HK-2 (cell line): ENCODE results near the gene NPAS3.

ENCODE experiments used
- DNase-seq: peaks from one replicate; pipeline ENCODE4 v3.0.0-alpha.2; 2018; ENCODE audit not compliant: unreplicated experiment

Gene NPAS3

GRCh38 chr14:33249233-33249820, 310.6 kb downstream of the NPAS3 start:
- no peak for DNase-seq

- no peak for DNase-seq
Measured at GRCh38 chr14:33250963-33251362, 312.3 kb downstream of the NPAS3 start.

DNA sequence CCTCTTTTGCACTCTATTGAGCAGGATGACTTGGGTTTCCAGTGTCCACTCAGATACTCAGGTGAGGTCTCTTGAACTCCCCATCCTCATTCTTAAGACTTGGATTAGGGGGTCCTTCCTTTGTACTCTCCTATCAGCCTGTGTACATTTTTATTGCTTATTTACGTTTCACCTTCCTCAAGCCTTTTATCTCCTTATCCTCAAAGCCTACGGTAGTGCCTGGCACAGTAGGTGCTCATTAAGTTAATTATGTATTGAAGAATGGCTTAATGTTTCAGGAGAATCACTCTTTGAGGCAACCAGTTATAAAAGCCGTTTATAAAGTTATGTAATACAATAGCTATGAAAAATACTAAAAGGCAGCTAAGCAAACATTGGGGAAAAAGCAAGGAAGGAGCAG, 315.7 kb downstream of the NPAS3 start:
- no peak for DNase-seq

- no peak for DNase-seq
Measured at GRCh38 chr14:33254861-33255395, 316.2 kb downstream of the NPAS3 start.

DNA sequence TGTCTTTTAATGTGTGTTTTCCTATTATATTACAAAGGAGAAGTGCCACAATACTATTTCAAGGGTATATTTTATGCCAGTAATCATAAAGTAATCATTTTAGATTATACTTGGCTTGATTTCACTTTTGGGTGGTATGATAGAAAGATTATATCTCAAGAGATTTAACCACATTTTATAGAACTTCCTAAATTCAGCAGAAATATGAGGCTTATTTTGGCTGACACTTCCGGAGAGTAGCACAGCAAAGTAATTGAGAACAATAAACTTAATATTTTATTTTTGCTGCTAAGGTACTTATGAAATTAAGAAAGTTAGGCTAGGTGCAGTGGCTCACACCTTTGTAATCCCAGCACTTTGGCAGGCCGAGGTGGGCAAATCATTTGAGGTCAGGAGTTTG, 319.1 kb downstream of the NPAS3 start:
- DNase-seq = no peak

DNA sequence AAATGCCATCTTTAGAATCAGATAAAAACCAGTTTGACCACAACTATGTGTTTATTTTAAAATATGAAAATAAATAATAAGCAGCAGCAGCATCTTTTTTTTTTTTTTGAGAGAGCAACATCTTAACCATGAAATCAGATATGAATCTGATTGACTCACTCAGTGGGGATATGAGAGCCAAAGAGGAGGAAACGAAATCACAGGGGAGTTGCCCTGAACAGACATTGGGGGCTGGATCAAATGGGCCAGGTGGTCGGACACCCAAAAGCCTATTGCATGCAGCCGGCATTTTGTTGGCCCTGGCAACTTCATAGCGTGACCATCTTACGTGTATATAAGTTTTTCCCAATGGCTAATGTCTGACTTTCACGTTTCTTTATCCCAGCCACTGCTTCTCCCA, 321.1 kb downstream of the NPAS3 start:
- DNase-seq = no peak

DNA sequence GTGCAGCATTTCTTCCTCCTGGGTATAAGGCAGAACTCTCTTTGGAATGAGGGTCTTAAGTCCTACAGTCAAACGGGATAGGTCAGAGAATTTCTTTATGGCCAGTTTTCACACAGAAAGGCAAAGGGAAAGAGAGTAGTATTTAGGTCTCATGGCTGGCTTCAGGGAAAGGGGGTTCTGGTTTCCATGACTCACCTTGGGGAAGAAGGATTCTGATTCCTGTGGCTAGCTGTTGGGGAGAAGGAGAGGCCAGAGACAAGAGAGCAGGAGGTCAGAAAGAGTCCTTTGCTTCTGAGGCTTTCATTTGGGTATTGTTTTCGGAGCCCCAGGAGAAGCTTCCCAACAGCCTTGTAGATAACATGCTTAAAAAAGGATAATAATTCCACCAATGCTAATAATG, 332.5 kb downstream of the NPAS3 start:
- no peak for DNase-seq

DNA sequence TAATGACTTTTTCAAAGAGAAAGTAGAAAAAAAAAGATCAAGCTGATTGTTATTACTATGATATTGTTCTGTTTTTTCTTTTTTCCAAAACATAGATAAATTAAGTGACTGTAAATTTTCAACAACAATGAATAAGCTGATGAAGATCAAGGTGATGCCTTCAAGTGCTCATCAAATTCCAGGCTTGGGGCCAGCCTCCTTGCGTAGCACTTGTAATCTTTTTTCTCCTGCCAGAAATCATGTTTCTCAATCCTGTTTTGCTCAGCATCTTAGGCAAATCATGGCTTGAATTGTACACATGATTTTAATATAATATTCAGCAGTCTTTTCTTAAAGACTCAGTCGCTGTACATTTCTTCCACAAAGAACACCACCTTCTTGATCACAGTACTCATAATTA, 333.2 kb downstream of the NPAS3 start:
- no peak for DNase-seq

GRCh38 chr14:33273978-33274377, 335.3 kb downstream of the NPAS3 start:
- no peak for DNase-seq

DNA sequence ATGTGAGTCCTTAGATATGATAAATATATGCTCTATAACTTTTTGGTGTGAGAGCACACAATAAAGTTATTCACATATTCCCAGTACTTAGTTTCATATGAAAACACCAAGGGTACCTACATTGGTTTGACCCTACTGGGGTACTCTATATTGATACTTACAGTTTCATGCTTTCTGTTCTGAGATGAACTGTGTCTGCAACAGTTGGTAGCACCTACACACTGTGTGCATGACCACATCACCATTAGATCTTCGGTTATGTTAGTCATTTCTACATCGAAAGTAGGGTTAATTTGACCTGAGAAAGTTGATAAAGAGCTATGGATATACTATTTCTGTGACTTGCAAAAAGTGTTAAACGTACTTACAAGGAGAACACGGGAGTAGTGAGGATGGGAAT, 337.2 kb downstream of the NPAS3 start:
- no peak for DNase-seq

DNA sequence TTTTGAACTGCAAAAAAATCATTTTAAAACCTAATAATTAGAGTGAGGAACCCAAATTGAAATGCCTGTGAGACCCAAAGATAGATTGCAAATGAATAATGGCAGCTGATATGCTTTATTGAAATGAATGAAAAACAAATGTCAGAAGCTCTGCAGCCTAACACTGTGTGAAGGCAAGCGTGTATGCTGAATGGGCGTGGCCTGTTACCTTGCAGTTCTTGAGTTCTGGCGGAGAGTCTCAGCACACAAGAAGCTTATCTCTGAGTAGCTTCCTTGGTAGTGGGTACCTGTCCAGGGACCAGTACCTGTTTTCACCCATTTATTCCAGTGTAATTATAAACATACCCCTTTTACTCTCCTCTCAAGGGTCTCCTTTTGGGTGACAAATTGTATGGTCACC, 341.2 kb downstream of the NPAS3 start:
- DNase-seq = no peak

GRCh38 chr14:33280646-33281045, 342.0 kb downstream of the NPAS3 start:
- DNase-seq = peak; percentile 6

GRCh38 chr14:33282331-33283230, 343.9 kb downstream of the NPAS3 start:
- DNase-seq = no peak

DNA sequence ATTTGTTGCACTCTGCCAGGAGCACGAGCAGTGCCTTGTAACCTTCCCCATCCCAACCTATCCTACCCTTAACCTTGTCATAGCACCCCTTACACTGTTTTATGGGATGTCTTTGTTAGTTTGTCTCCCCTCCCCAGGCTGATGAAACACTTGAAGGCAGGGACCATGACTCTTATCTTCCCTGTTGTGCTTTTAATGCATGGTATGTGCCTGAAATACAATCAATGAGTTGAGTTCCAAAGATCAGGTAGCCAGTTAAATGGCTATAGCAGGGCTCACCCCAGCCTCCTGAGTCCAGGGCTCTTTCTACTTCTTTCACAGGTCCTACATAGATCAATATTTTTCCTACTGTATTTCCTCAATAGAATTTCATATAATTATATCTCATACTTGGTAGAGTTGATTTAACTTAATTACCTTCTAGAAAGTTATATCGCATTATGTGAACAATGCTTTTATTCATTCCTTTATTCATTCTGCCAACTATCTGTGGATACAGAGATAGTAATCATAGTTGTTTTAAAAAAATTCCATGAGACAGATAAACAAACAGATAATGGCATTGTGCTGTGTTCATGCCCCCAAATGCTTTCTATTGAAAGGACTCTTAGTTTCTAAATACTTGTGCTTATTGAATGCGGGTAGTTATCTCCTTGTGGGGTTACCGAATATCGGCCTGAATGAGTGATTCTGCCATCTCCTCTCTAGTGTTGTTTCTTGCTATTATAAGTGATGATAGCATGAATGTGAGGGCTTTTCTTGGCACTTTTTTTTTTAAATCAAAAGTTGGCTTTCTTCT, 347.4 kb downstream of the NPAS3 start:
- DNase-seq = no peak

- DNase-seq = peak; percentile 18
Measured at GRCh38 chr14:33287189-33287588, 348.5 kb downstream of the NPAS3 start.

DNA sequence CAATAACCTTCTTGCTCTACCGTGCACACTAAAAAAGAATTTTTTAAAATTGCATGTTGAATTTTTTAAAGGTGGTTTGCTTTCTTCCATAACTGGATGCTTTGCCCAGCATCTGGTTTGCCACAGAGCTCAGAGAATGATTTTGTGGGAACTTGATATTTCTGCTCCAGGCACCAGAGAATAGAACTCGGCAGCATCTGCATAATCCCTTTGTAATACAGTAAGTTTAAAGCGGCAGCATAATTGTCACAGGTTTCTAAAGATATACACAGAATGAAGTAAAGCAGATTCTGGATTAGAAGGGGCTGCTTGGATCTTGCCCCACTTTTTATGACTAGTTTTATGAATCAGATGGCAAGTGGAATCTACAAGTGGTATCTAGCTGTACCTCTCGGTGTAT, 352.0 kb downstream of the NPAS3 start:
- no peak for DNase-seq

- DNase-seq = no peak
Measured at GRCh38 chr14:33291529-33292104, 352.9 kb downstream of the NPAS3 start.

DNA sequence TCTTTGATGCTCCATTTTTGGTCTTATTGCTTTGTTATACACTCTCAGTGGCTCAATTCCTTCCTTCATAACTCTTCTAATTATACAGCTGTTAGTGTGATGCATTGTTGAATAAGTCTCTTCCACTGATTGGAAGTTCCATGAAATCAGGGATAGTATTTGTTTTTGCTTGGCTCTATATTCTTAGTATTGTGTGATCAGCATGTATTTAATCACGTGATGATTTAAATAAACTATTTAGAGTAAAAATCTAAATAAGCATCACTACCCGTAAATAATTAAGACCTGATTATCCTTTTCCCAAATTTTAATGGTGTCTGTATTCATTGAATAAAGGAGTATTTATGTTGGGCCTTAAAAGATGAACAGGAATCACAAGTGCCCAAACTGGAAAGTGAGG, 355.7 kb downstream of the NPAS3 start:
- no peak for DNase-seq

- no peak for DNase-seq
Measured at GRCh38 chr14:33297565-33297964, 358.9 kb downstream of the NPAS3 start.

DNA sequence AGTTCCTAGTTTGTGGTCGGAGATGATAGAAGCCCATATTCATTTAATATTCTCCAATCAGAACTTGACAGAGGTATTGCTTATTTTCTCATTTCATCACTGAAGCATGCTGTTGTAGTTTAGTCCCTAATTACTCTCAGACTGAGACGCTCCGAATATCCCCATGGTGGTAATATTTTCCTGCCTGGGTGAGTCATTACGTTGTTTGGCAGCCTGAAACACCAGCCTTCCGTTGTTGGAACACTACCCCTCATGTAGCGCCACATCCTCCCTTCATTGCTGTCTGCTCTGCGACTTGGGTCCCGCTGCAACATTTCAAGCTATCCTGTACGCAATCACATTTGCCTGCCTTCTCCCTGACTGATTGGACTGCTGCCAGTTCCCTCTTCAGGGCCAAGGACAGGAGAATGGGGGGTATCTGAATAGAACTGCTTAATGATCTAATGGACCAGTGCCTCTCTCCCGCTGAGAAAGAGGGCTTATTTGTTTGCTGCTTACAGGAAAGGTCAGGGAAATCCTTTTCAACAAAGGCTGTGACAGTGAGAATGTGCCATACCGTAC, 369.1 kb downstream of the NPAS3 start:
- no peak for DNase-seq

- DNase-seq = no peak
Measured at GRCh38 chr14:33309106-33309505, 370.4 kb downstream of the NPAS3 start.

- no peak for DNase-seq
Measured at GRCh38 chr14:33315217-33315616, 376.5 kb downstream of the NPAS3 start.
